Neural cell (in vitro differentiated cells): ENCODE measurements around the gene CSMD2.
A peak's percentile ranks its signal among the peaks of the same experiment; 100 is the strongest.

Experiments
- EP300 ChIP-seq: fragments of 450-650 bp; conservative IDR thresholded peaks from 2 replicates; pipeline ENCODE4 v1.6.1; 2014; ENCODE audit warnings: antibody characterized with exemption, mild to moderate bottlenecking, moderate library complexity; ENCODE audit not compliant: poor library complexity, severe bottlenecking
- EZH2 ChIP-seq: fragments of 200-600, 300-800 bp; shearing (Covaris generic), sonication (generic); IDR thresholded peaks from 2 replicates; pipeline ENCODE4 v1.6.1; 2014; ENCODE audit warnings: antibody characterized with exemption, low read length, borderline replicate concordance, mild to moderate bottlenecking; ENCODE audit not compliant: insufficient read depth, poor library complexity, severe bottlenecking
- MXI1 ChIP-seq: fragments of 450-650 bp; conservative IDR thresholded peaks from 2 replicates; pipeline ENCODE4 v1.6.1; 2014; ENCODE audit warnings: antibody characterized with exemption, mild to moderate bottlenecking; ENCODE audit not compliant: poor library complexity, severe bottlenecking
- POLR2AphosphoS5 ChIP-seq: IDR thresholded peaks from 2 replicates; pipeline ENCODE4 v1.6.1; 2012
- RAD21 ChIP-seq: fragments of 450-650 bp; conservative IDR thresholded peaks from 2 replicates; pipeline ENCODE4 v1.6.1; 2014; ENCODE audit warnings: antibody characterized with exemption, mild to moderate bottlenecking, moderate library complexity
- SMC3 ChIP-seq: fragments of 450-650 bp; conservative IDR thresholded peaks from 2 replicates; pipeline ENCODE4 v1.6.1; 2014; ENCODE audit warnings: antibody characterized with exemption, mild to moderate bottlenecking, moderate library complexity; ENCODE audit not compliant: poor library complexity
- TAF1 ChIP-seq: IDR thresholded peaks from 2 replicates; pipeline ENCODE4 v1.6.1; 2012; ENCODE audit warnings: low read depth
- TF ChIP-seq, protein P1 (sequence below): fragments of 450-650 bp; IDR thresholded peaks from 2 replicates; pipeline ENCODE4 v1.5.1; 2014; ENCODE audit warnings: antibody characterized with exemption, mild to moderate bottlenecking, moderate library complexity; ENCODE audit not compliant: poor library complexity, severe bottlenecking
- TF ChIP-seq, protein P2 (sequence below): IDR thresholded peaks from 2 replicates; pipeline ENCODE4 v1.6.1; 2012; ENCODE audit warnings: borderline replicate concordance

DNA sequence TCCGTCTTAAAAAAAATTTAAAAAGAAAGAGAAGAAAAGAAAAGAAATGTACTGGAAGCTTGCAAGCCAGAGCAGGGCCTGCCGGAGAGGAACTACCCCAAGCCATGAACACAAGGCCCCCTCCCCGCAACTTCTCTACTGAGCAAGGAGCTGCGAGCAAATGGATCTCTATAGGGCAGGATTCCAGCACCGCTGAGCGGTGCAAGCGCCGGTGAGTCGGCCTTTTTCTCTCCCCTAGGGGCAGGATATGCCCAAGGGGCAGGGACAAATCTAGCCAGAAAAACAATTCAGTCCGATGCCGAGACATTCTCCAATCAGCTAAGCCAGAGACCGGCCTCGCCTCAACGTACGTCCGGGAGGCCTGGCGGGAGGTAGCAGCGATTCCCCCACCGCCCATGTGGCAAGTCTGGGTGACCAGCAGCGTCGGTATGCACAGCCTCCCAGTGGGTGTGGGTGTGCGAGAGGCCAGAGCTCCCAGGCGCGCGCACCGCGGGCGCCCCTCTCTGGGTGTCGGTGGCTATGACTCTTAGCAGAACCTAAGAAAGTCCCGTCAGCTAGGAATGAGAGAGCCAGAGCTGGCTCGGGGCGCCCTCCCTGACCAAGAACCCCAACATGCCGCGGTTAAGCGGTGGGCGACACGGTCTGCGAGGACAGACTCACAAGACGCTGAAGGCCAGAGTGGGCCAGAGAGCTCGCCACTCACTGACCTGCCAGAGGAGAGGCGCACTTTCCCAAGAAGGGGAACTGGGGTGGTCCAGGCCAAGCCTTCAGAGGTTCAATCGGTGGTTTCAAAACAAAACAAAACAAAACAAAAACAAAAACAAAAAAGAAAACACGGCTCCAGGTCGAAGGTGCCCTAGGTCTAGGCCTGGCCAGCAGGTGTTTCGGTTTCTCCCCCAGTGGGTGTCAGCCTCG, 1.9 kb downstream of the CSMD2 start:
- TF ChIP-seq, protein P1, sequence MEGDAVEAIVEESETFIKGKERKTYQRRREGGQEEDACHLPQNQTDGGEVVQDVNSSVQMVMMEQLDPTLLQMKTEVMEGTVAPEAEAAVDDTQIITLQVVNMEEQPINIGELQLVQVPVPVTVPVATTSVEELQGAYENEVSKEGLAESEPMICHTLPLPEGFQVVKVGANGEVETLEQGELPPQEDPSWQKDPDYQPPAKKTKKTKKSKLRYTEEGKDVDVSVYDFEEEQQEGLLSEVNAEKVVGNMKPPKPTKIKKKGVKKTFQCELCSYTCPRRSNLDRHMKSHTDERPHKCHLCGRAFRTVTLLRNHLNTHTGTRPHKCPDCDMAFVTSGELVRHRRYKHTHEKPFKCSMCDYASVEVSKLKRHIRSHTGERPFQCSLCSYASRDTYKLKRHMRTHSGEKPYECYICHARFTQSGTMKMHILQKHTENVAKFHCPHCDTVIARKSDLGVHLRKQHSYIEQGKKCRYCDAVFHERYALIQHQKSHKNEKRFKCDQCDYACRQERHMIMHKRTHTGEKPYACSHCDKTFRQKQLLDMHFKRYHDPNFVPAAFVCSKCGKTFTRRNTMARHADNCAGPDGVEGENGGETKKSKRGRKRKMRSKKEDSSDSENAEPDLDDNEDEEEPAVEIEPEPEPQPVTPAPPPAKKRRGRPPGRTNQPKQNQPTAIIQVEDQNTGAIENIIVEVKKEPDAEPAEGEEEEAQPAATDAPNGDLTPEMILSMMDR, result peak; percentile 96
- TF ChIP-seq RAD21 (peak; percentile 96), MXI1 (peak; percentile 55), SMC3 (peak; percentile 95), POLR2AphosphoS5 (no peak), EZH2 (no peak), EP300 (no peak), TAF1 (peak; percentile 51)
- TF ChIP-seq, protein P2, sequence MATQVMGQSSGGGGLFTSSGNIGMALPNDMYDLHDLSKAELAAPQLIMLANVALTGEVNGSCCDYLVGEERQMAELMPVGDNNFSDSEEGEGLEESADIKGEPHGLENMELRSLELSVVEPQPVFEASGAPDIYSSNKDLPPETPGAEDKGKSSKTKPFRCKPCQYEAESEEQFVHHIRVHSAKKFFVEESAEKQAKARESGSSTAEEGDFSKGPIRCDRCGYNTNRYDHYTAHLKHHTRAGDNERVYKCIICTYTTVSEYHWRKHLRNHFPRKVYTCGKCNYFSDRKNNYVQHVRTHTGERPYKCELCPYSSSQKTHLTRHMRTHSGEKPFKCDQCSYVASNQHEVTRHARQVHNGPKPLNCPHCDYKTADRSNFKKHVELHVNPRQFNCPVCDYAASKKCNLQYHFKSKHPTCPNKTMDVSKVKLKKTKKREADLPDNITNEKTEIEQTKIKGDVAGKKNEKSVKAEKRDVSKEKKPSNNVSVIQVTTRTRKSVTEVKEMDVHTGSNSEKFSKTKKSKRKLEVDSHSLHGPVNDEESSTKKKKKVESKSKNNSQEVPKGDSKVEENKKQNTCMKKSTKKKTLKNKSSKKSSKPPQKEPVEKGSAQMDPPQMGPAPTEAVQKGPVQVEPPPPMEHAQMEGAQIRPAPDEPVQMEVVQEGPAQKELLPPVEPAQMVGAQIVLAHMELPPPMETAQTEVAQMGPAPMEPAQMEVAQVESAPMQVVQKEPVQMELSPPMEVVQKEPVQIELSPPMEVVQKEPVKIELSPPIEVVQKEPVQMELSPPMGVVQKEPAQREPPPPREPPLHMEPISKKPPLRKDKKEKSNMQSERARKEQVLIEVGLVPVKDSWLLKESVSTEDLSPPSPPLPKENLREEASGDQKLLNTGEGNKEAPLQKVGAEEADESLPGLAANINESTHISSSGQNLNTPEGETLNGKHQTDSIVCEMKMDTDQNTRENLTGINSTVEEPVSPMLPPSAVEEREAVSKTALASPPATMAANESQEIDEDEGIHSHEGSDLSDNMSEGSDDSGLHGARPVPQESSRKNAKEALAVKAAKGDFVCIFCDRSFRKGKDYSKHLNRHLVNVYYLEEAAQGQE, result no peak
